Measurements from ENCODE around the gene SLC38A9.

The SLC38A9 gene

DNA sequence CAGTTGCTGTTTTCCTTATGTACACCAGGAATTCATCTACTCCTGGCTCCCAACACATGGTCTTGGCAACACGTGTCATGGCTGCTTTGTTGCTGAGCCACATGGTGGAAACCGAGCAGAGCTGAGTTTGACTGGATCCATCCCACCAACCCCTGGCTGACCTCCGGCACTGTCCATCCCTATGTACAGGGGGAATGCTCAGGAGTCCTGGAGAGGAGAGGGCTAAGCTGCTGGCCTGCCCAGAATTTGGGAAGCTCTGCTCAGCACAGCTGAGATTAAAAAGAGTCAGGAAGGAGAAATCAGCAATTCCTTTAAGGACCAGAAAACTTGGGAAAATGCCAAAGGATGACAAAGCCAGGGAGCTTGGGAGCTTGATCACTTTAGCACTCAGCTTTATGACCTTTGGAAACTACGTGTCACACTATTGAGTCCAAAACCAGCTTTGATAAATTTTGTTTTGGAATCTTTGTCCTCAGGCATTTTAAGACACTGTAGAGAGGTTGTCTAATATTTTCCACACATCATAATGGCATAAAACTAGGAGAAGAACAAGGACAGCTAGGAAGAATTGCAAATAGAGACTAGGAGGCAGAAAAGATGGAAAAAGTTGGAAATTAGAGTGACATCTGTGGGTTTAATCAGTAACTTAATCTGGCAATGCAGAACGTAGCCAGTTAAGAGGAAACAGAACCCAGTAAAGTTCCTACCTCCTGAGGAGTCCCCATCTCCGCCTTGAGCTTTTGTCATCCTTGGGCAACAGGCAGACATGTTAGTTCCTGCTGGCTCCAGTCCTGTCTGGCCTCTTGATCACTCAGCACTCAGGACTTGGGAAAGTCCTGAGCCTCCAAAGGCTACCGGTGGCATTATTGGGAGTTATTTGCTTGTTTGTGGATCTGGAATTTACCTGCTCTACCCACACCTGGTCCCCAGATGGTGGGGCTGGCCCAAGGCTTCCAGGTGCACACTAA lies 114.8 kb downstream of the SLC38A9 start:
- no peak for DNase-seq

DNA sequence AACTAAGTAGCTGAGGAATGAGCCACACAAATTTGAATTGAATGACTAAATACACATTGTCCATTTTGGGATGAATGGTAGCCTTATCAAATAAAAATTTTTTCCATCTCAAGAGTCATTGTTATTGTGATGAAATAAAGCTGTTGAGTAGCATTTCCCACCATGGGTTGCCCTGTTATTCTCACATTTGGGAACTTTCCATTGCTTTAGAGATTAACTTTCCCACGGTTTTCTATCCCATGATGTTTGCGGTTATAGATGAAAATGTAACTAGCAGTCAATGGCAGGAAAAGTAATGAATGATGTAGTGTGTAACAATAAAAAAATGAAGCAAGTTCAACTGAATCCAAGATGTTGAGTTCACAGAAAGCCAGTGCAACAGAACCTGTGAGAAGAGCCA lies 117.5 kb downstream of the SLC38A9 start:
- TF ChIP-seq, protein P1, sequence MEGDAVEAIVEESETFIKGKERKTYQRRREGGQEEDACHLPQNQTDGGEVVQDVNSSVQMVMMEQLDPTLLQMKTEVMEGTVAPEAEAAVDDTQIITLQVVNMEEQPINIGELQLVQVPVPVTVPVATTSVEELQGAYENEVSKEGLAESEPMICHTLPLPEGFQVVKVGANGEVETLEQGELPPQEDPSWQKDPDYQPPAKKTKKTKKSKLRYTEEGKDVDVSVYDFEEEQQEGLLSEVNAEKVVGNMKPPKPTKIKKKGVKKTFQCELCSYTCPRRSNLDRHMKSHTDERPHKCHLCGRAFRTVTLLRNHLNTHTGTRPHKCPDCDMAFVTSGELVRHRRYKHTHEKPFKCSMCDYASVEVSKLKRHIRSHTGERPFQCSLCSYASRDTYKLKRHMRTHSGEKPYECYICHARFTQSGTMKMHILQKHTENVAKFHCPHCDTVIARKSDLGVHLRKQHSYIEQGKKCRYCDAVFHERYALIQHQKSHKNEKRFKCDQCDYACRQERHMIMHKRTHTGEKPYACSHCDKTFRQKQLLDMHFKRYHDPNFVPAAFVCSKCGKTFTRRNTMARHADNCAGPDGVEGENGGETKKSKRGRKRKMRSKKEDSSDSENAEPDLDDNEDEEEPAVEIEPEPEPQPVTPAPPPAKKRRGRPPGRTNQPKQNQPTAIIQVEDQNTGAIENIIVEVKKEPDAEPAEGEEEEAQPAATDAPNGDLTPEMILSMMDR (IDR thresholded peaks at IDR 0.05; ENCODE audit: borderline replicate concordance, extremely low read depth, low read length, poor library complexity, severe bottlenecking), result no peak
- no peak for TF ChIP-seq EZH2 (IDR thresholded peaks at IDR 0.05; ENCODE audit: borderline replicate concordance, low read depth, low read length, severe bottlenecking)
- Histone ChIP-seq H3K4me1 (ENCODE audit: insufficient read depth, low read length) (peaks cover 29% of the 10 kb centered on the region), H3K36me3 (ENCODE audit: insufficient read depth, low read length) (no peaks in the 10 kb centered on the region), H3K4me2 (ENCODE audit: insufficient read depth, low read length) (no peak overlapping the region), H3K9ac (ENCODE audit: low read depth, low read length) (no peak overlapping the region), H3K27me3 (ENCODE audit: insufficient read depth, low read length, poor library complexity) (no peaks in the 10 kb centered on the region), H3K27ac (ENCODE audit: low read length) (no peak overlapping the region), H3K4me3 (ENCODE audit: low read depth in 1 of 2, low read length in 2 of 2) (no peak overlapping the region), H3K79me2 (ENCODE audit: insufficient read depth, low read length) (no peaks in the 10 kb centered on the region), H2AFZ (ENCODE audit: low read depth, low read length) (no peak overlapping the region), H3K9me3 (ENCODE audit: insufficient read depth, low read length, severe bottlenecking) (no peaks in the 10 kb centered on the region), H4K20me1 (ENCODE audit: insufficient read depth, low read length) (no peaks in the 10 kb centered on the region)
- no peak for DNase-seq
- ATAC-seq (ENCODE audit: insufficient read depth, low read depth), result no peak

More for the DNA sequence above, 114.8 kb downstream of the SLC38A9 start:
- Histone ChIP-seq H3K27me3 (ENCODE audit: insufficient read depth, low read length, poor library complexity) (no peaks in the 10 kb centered on the region), H2AFZ (ENCODE audit: low read depth, low read length) (no peak overlapping the region), H4K20me1 (ENCODE audit: insufficient read depth, low read length) (no peaks in the 10 kb centered on the region), H3K9me3 (ENCODE audit: insufficient read depth, low read length, severe bottlenecking) (no peaks in the 10 kb centered on the region), H3K27ac (ENCODE audit: low read length) (no peak overlapping the region), H3K36me3 (ENCODE audit: insufficient read depth, low read length) (no peaks in the 10 kb centered on the region), H3K79me2 (ENCODE audit: insufficient read depth, low read length) (no peaks in the 10 kb centered on the region), H3K4me3 (ENCODE audit: low read depth in 1 of 2, low read length in 2 of 2) (no peak overlapping the region), H3K4me1 (ENCODE audit: insufficient read depth, low read length) (peaks cover 34% of the 10 kb centered on the region), H3K4me2 (ENCODE audit: insufficient read depth, low read length) (no peak overlapping the region), H3K9ac (ENCODE audit: low read depth, low read length) (no peak overlapping the region)
- ATAC-seq (ENCODE audit: insufficient read depth, low read depth), result no peak
- TF ChIP-seq EZH2 (IDR thresholded peaks at IDR 0.05; ENCODE audit: borderline replicate concordance, low read depth, low read length, severe bottlenecking), result no peak
- TF ChIP-seq, protein P1 (IDR thresholded peaks at IDR 0.05; ENCODE audit: borderline replicate concordance, extremely low read depth, low read length, poor library complexity, severe bottlenecking), result no peak

DNA sequence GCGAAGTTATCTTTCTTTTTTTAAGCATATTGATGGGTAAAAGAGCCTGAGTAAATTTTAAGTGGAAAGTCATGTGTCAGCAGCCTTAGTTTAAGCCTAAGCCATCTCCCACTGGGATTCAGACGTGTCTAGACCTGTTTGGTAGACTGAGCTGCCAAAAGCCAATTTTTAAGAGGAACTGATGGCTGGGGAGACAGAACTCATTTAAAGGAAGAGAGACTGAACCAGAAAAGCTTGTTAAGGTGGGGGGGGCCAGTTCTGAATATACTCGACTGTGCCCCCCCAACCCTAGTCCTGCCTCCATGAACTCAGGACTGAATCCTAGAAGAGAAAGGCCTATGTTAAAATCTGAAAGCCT lies 119.0 kb downstream of the SLC38A9 start:
- DNase-seq (no peak), ATAC-seq (ENCODE audit: insufficient read depth, low read depth) (no peak)
- Histone ChIP-seq H3K27ac (ENCODE audit: low read length) (no peak overlapping the region), H3K4me1 (ENCODE audit: insufficient read depth, low read length) (peaks cover 29% of the 10 kb centered on the region), H3K36me3 (ENCODE audit: insufficient read depth, low read length) (no peaks in the 10 kb centered on the region), H3K9me3 (ENCODE audit: insufficient read depth, low read length, severe bottlenecking) (no peaks in the 10 kb centered on the region), H3K4me3 (ENCODE audit: low read depth in 1 of 2, low read length in 2 of 2) (no peak overlapping the region), H3K79me2 (ENCODE audit: insufficient read depth, low read length) (no peaks in the 10 kb centered on the region), H2AFZ (ENCODE audit: low read depth, low read length) (no peak overlapping the region), H4K20me1 (ENCODE audit: insufficient read depth, low read length) (no peaks in the 10 kb centered on the region), H3K4me2 (ENCODE audit: insufficient read depth, low read length) (no peak overlapping the region), H3K27me3 (ENCODE audit: insufficient read depth, low read length, poor library complexity) (no peaks in the 10 kb centered on the region), H3K9ac (ENCODE audit: low read depth, low read length) (no peak overlapping the region)
- TF ChIP-seq, protein P1 (IDR thresholded peaks at IDR 0.05; ENCODE audit: borderline replicate concordance, extremely low read depth, low read length, poor library complexity, severe bottlenecking), result no peak
- TF ChIP-seq EZH2 (IDR thresholded peaks at IDR 0.05; ENCODE audit: borderline replicate concordance, low read depth, low read length, severe bottlenecking), result no peak

All from DND-41 (cell line).